ENCODE data around the gene ULK2.
"Not testable (repeated sequence)": the region's sequence is repeated elsewhere in the genome, so short reads cannot be mapped to it uniquely, and the experiment has no call there.

ULK2 gene

DNA sequence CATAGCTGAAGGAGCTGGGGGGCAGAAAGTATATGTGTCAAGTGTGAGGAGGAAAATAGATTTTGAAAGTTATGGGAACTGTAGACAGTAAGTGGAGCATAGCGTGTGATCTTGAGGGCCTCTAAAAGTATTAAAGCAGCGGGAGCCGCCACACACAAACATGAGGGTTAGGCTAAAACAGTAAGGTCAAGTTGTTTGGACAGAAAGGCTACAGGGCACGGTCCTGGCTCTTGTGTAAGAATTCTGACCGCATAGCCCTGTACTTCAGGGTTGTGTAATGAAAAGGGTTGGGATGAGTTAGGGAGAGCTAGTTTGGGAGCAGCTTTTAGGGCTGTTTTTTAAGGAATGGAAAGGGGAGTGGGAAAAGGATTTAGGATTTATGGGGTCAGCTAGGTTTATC is 22.8 kb upstream of the ULK2 start:
- CTCF ChIA-PET; DNase-seq (ENCODE audit: extremely low spot score); POLR2A ChIA-PET: not testable (repeated sequence)
- peak; percentile 79 for TF ChIP-seq ARNT (IDR thresholded peaks at IDR 0.05)

DNA sequence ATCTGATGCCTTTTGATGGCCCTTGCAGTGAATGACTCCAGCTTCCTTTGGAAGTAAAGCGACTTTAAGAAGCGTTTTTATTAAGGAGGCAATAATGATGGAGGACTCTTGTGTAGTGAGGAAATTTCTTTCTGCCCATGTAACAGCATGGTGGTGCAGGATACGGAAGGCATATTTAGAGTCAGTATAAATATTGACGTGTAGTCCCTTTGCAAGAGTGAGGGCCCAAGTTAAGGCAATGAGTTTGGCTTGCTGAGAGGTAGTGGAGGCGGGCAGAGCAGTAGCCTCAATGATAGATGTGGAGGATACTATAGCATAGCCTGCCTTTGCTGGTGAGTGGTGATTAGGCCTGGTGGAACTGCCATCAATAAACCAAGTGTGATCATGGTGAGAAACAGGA is 22.3 kb upstream of the ULK2 start:
- DNase-seq (ENCODE audit: extremely low spot score); CTCF ChIA-PET; POLR2A ChIA-PET: not testable (repeated sequence)

DNA sequence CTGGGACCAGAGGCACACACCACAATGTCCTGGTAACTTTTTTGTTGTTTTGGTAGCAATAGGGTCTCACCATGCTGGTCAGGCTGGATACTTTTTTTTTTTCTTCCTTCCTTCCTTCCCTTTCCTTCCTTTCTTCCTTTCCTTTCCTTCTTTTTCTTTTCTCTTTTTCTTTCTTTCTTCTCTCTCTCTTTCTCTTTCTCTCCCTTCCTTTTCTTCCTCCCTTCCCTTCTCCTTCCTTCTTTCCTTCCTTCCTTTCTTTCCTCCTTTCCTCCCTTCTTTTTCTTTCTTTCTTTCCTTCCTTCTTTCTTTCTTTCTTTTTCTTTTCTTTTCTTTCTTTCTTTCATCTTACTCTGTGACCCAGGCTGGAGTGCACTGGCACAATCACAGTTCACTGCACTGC is 18.4 kb upstream of the ULK2 start:
- TF ChIP-seq HDGF (IDR thresholded peaks at IDR 0.05; ENCODE audit: borderline replicate concordance) (no peak), CTBP1 (IDR thresholded peaks at IDR 0.05; ENCODE audit: borderline replicate concordance) (peak; percentile 13; the same call in 1 of the 2 replicates)
- DNase-seq (ENCODE audit: extremely low spot score): no peak
- POLR2A ChIA-PET: no interaction called here
- CTCF ChIA-PET: no interaction called here

DNA sequence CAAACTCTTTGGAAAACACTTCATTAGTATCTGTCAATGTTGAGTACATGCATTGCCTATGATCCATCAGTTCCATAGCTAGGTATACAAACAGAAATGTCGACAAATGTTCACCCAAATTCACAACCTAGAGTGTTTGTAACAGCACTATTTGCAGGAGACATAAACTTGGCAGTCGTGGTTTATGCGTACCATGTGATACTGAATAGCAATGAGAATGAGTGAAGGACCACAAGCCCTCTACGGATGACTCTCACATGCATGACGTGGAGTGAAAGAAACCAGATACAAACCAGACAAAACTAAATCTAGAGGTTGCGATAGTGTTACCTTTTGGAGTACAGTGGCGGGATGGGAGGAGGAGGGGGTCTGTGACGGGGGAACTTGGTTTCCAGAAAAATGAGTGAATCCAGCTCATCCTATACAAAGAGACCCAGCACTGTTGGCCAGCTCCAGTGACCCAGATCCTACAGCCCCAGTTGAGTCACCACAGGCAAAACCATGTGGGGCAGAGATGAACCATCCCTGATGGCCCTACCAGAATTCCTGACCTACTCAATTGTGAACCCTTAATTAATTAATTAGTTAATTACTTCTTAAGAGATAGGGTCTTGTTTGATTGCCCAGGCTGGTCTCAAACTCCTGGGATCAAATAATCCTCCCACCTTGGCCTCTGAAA is 15.9 kb upstream of the ULK2 start:
- POLR2A ChIA-PET: no interaction called here
- TF ChIP-seq SP1 (IDR thresholded peaks at IDR 0.05) (no peak), ZNF384 (IDR thresholded peaks at IDR 0.05) (no peak), SUZ12 (IDR thresholded peaks at IDR 0.05) (no peak), CTBP1 (IDR thresholded peaks at IDR 0.05; ENCODE audit: borderline replicate concordance) (no peak), TARDBP (IDR thresholded peaks at IDR 0.05) (no peak), FOXK2 (IDR thresholded peaks at IDR 0.05) (no peak), ARNT (IDR thresholded peaks at IDR 0.05) (no peak), ELF4 (IDR thresholded peaks at IDR 0.05) (no peak), LEF1 (IDR thresholded peaks at IDR 0.05; ENCODE audit: borderline replicate concordance) (no peak), NFRKB (IDR thresholded peaks at IDR 0.05) (no peak), FOXA1 (IDR thresholded peaks at IDR 0.05) (no peak), FOXM1 (IDR thresholded peaks at IDR 0.05; ENCODE audit: borderline replicate concordance) (no peak), BHLHE40 (IDR thresholded peaks at IDR 0.05; ENCODE audit: borderline replicate concordance) (no peak), L3MBTL2 (conservative IDR thresholded peaks at IDR 0.05) (no peak), HDGF (IDR thresholded peaks at IDR 0.05; ENCODE audit: borderline replicate concordance) (no peak)
- TF ChIP-seq, protein P1, sequence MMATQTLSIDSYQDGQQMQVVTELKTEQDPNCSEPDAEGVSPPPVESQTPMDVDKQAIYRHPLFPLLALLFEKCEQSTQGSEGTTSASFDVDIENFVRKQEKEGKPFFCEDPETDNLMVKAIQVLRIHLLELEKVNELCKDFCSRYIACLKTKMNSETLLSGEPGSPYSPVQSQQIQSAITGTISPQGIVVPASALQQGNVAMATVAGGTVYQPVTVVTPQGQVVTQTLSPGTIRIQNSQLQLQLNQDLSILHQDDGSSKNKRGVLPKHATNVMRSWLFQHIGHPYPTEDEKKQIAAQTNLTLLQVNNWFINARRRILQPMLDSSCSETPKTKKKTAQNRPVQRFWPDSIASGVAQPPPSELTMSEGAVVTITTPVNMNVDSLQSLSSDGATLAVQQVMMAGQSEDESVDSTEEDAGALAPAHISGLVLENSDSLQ (IDR thresholded peaks at IDR 0.05): no peak
- CTCF ChIA-PET: no interaction called here
- DNase-seq (ENCODE audit: extremely low spot score): no peak

DNA sequence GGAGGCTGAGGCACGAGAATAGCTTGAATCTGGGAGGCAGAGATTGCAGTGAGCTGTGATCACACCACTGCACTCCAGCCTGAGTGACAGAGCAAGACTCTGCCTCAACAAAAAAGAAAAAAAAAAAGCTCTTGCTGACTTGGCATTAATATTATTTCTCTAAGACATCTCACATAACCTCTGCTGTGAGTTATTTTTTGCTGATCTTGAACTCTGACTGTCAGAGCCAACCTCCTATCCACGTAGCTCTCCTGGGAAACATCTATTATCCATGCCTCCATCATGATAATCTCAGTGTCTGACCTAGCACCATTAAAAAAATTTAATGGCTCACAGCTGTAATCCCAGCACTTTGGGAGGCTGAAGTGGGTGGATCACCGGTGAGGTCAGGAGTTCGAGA is 12.7 kb upstream of the ULK2 start:
- ChIA-PET POLR2A (interaction anchor here (1.6 kb wide), 1 partner anchor 13 kb away, joined by 5 read pairs; the partner anchor contains the start of gene ULK2), CTCF (no interaction called here)
- TF ChIP-seq, protein P1 (IDR thresholded peaks at IDR 0.05): peak; percentile 10; the same call in 1 of the 2 replicates
- no peak for TF ChIP-seq HDGF (IDR thresholded peaks at IDR 0.05; ENCODE audit: borderline replicate concordance)
- DNase-seq (ENCODE audit: extremely low spot score): no peak

DNA sequence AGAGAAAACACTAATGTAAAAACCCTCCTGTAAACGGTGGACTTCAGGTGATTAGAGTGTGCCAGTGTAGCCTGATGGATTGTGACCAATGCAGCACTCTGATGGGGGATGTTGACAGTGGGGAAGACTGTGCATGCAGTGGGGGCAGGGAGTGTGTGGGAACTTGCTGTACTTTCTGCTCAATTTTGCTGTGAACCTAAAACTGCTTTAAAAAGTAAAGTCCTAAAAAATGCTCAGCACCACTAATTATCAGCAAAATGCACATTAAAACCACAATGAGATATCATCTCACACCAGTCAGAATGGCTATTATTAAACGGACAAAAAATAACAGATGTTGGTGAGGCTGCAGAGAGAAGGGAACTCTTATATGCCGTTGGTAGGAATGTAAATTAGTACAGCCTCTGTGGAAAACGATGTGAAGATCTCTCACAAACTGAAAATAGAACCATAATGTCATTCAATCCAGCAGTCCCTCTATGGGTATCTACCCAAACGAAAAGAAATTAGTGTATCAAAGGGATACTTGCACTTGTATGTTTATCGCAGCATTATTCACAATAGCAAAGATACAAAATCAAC is 9.7 kb upstream of the ULK2 start:
- ChIA-PET POLR2A (no interaction called here), CTCF (no interaction called here)
- TF ChIP-seq NFRKB (IDR thresholded peaks at IDR 0.05) (no peak), FOXM1 (IDR thresholded peaks at IDR 0.05; ENCODE audit: borderline replicate concordance) (no peak)
- no peak for DNase-seq (ENCODE audit: extremely low spot score)

DNA sequence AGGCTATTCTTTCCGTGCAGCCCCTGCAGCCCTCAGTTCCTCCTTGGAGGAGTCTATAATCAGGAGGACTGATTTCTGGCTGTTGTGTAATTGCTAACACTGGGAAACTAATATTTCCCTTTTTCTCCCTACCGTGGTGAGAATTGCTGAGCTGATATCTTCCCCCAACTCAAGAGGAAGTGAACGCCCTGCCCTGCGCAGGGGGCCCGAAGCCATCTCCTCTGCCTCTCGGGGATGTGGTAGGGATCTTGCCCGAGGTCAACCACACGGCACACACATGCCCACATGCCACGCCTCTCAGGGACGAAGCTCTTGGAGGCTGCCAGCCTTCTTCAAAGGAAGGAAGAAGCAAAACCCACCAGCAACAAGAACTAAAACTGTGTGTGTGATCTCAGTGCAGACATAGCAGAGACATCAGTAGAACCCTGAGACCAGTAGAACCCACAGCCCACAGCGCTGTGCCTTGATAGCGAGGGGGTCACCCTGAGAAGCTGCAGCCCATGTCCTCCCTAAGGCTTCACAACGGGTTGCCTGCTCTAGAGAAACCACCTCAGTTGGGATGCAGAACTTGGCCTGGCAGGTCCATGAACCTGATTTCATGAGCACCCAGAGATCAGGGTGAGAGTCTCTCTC is 8.9 kb upstream of the ULK2 start:
- ChIA-PET CTCF (no interaction called here), POLR2A (no interaction called here)
- no peak for DNase-seq (ENCODE audit: extremely low spot score)
- TF ChIP-seq, protein P1 (IDR thresholded peaks at IDR 0.05): no peak
- no peak for TF ChIP-seq SP1 (IDR thresholded peaks at IDR 0.05)
- TF ChIP-seq BHLHE40 (IDR thresholded peaks at IDR 0.05; ENCODE audit: borderline replicate concordance): no peak
- TF ChIP-seq NFRKB (IDR thresholded peaks at IDR 0.05): no peak
- no peak for TF ChIP-seq ZNF384 (IDR thresholded peaks at IDR 0.05)
- no peak for TF ChIP-seq LEF1 (IDR thresholded peaks at IDR 0.05; ENCODE audit: borderline replicate concordance)
- TF ChIP-seq FOXK2 (IDR thresholded peaks at IDR 0.05): no peak

DNA sequence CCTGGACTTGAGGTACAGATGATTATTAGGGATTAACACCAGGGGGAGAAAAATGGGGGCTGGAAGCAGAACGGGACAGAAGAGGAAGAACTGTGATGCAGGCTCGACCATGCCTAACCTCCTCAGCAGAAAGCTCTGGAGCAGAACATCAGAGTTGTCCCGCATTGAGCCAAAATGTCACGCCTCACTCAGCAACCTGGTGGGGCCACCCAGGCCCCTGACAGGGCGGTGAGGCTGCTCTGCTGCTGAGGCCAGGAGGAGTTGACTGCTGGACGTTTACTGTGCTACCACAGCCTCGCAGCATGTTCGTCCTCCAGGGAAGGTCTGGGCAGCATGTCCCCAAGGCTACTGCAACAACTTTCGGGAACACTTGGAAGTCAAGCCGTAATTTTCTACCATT is 6.5 kb upstream of the ULK2 start:
- no peak for DNase-seq (ENCODE audit: extremely low spot score)
- TF ChIP-seq L3MBTL2 (conservative IDR thresholded peaks at IDR 0.05) (no peak), ELF4 (IDR thresholded peaks at IDR 0.05) (no peak), SP1 (IDR thresholded peaks at IDR 0.05) (no peak), SUZ12 (IDR thresholded peaks at IDR 0.05) (no peak), ARNT (IDR thresholded peaks at IDR 0.05) (no peak), BHLHE40 (IDR thresholded peaks at IDR 0.05; ENCODE audit: borderline replicate concordance) (no peak), FOXM1 (IDR thresholded peaks at IDR 0.05; ENCODE audit: borderline replicate concordance) (no peak), NFRKB (IDR thresholded peaks at IDR 0.05) (no peak), FOXK2 (IDR thresholded peaks at IDR 0.05) (no peak), CTBP1 (IDR thresholded peaks at IDR 0.05; ENCODE audit: borderline replicate concordance) (no peak), TARDBP (IDR thresholded peaks at IDR 0.05) (no peak), HDGF (IDR thresholded peaks at IDR 0.05; ENCODE audit: borderline replicate concordance) (no peak), FOXA1 (IDR thresholded peaks at IDR 0.05) (no peak), LEF1 (IDR thresholded peaks at IDR 0.05; ENCODE audit: borderline replicate concordance) (no peak), ZNF384 (IDR thresholded peaks at IDR 0.05) (no peak)
- TF ChIP-seq, protein P1 (IDR thresholded peaks at IDR 0.05): no peak
- CTCF ChIA-PET: no interaction called here
- POLR2A ChIA-PET: no interaction called here

All from HEK293T (cell line).